ENCODE results near the gene HESX1.
A peak's percentile ranks its signal among the peaks of the same experiment; 100 is the strongest.

GRCh38 chr3:57221883-57222282 is 22.1 kb upstream of the HESX1 start:
- TF ChIP-seq CTCF (conservative IDR thresholded peaks at IDR 0.05; ENCODE audit: low read length) (peak; percentile 51), EZH2phosphoT487 (IDR thresholded peaks at IDR 0.05; ENCODE audit: borderline replicate concordance) (no peak)

Measured in Loucy (cell line).